GM13976 (cell line): ENCODE results near the gene LNP1.

Experiments used
- DNase-seq: peaks from one replicate; pipeline ENCODE4 v3.0.0; 2012; ENCODE audit warnings: low spot score
- in situ Hi-C: fragments of 300-500 bp; cut with MboI; formaldehyde crosslinking; loops from one replicate; pipeline ENCODE4 v1.12.0; 2022; ENCODE audit warnings: low sequenced_read_pairs, mixed read lengths, inconsistent platforms; ENCODE audit not compliant: unreplicated experiment
- TF ChIP-seq, protein P1 (sequence below): IDR thresholded peaks from 2 replicates; pipeline ENCODE4 v1.5.1; 2012; ENCODE audit warnings: borderline replicate concordance, mild to moderate bottlenecking; ENCODE audit not compliant: insufficient read depth; ENCODE audit errors: extremely low read depth, missing control alignments, control extremely low read depth

LNP1 gene

DNA sequence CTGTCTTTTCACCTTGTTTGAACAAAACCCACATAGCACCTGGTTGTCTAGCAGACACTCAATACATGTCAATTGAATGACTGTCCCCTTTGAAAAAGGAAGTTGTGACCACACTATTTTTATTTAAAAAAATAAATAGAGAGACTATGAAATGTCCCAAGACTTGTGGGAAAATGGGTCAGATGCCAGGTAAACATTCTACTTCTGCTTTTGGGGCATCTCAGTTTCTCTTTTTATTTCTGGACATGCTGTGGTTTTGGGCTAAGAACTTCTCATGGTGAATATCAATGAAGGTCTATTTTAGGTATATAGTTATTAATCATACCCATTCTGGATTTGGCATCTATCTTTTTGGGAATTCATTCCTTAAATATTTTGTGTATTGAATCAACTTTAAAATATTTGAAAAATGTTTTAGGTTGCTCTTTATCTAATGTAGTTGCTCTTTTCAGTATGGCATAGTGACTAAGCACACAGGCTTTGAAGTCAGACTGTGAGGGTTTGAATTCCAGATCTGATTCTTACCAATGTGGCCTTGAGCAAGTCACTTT lies 95.4 kb downstream of the LNP1 start:
- in situ Hi-C loops = no loop called here
- TF ChIP-seq, protein P1, sequence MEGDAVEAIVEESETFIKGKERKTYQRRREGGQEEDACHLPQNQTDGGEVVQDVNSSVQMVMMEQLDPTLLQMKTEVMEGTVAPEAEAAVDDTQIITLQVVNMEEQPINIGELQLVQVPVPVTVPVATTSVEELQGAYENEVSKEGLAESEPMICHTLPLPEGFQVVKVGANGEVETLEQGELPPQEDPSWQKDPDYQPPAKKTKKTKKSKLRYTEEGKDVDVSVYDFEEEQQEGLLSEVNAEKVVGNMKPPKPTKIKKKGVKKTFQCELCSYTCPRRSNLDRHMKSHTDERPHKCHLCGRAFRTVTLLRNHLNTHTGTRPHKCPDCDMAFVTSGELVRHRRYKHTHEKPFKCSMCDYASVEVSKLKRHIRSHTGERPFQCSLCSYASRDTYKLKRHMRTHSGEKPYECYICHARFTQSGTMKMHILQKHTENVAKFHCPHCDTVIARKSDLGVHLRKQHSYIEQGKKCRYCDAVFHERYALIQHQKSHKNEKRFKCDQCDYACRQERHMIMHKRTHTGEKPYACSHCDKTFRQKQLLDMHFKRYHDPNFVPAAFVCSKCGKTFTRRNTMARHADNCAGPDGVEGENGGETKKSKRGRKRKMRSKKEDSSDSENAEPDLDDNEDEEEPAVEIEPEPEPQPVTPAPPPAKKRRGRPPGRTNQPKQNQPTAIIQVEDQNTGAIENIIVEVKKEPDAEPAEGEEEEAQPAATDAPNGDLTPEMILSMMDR = no peak
- DNase-seq = no peak

DNA sequence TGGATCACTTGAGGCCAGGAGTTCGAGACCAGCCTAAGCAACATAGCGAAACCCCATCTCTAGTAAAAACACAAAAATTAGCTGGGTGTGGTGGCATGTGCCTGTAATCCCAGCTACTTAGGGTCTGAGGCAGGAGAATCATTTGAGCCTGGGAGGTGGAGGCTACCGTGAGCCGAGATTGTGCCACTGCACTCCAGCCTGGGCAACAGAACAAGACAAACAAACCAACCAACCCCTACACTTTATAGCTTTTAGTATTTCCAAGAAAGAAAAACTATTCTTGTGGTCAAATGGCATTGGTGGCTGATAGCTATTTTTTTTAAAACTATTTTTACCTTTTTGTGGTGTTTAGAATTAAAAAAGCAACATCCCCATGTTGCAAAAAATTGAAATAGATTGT lies 98.3 kb downstream of the LNP1 start:
- no peak for DNase-seq
- in situ Hi-C loops = no loop called here
- TF ChIP-seq, protein P1 = no peak

DNA sequence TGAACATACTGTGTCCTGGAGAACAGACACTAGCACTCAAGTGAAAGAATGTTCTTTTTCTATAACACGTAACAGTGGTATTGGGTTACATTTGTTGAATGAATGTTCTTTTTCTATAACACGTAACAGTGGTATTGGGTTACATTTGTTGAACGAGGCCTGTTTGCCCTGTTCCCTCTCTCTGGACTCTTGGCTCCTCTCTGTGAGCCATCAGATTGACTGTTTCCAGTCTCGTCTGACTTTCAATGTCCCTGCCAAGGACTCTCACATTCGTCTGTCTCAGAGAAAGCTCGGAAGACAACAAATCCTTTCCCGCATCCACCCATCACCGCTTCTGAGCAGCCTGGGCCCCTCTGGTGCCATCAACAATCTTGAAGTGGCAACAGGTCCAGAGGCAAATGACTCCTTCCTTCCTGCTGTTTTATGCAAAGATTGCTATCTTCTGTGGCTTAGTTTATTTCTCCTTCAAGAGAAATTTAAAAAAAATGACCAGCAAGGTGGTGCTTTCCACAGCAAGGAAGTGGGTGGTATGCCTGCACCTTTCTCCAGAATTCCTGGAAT lies 99.1 kb downstream of the LNP1 start:
- TF ChIP-seq, protein P1 = no peak
- in situ Hi-C loops = no loop called here
- no peak for DNase-seq

DNA sequence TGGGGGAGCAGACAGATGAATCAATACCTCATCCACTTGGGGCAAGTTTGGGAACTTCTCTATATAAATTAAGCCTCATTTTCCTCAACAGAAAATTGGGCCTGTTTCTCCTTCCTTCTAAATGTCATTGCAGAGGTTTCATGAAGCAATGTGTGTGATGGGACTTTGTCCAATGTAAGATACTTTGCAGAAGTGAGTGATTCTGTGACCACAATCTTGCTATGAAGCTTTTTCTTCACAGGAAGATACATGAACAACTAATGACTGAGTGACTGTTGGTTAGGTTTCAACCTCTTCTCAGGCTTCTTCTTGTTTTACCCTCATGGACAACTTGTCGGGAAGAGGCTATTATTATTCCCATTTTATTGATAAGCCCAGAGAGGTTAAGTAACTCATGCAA lies 102.1 kb downstream of the LNP1 start:
- TF ChIP-seq, protein P1 = no peak
- in situ Hi-C loops = no loop called here
- DNase-seq = no peak
